Measurements from ENCODE around the gene FGF4. TPM values are rescaled to one million over a fixed set of nuclear protein-coding genes. Genes with fewer than 3 reads are reported as not detected.

The FGF4 gene
- total RNA-seq, 1 donor from 2014 or later, result not detected

GRCh38 chr11:69726019-69726418 lies 49.1 kb downstream of the FGF4 start:
- H3K4me1 Mint-ChIP-seq, result no peaks in the 10 kb centered on the region
- intact Hi-C loops (cut with micrococcal nuclease), result no loop called here
- ATAC-seq (ENCODE audit: low read depth), result no peak
- H3K36me3 Mint-ChIP-seq (ENCODE audit: low read depth), result no peaks in the 10 kb centered on the region
- H3K4me3 Mint-ChIP-seq, result no peak overlapping the region
- POLR2A ChIA-PET, result no interaction called here
- DNase-seq, result no peak
- peaks cover 67% of the 10 kb centered on the region for H3K27me3 Mint-ChIP-seq
- no peak for TF ChIP-seq CTCF (IDR thresholded peaks at IDR 0.05)
- H3K9me3 Mint-ChIP-seq, result no peaks in the 10 kb centered on the region
- CTCF ChIA-PET, result no interaction called here
- H3K27ac Mint-ChIP-seq, result no peak overlapping the region

GRCh38 chr11:69721745-69722144 lies 53.4 kb downstream of the FGF4 start:
- no peak for TF ChIP-seq CTCF (IDR thresholded peaks at IDR 0.05)
- intact Hi-C loops (cut with micrococcal nuclease), result no loop called here
- Mint-ChIP-seq H3K36me3 (ENCODE audit: low read depth) (no peaks in the 10 kb centered on the region), H3K4me1 (peaks cover 4% of the 10 kb centered on the region), H3K4me3 (no peak overlapping the region), H3K27ac (no peak overlapping the region), H3K9me3 (no peaks in the 10 kb centered on the region), H3K27me3 (peaks cover 64% of the 10 kb centered on the region)
- ChIA-PET CTCF (no interaction called here), POLR2A (no interaction called here)
- DNase-seq, result no peak
- ATAC-seq (ENCODE audit: low read depth), result no peak

- Mint-ChIP-seq H3K4me3 (no peak overlapping the region), H3K36me3 (ENCODE audit: low read depth) (no peaks in the 10 kb centered on the region), H3K4me1 (peaks cover 4% of the 10 kb centered on the region), H3K27ac (no peak overlapping the region), H3K9me3 (no peaks in the 10 kb centered on the region), H3K27me3 (peaks cover 61% of the 10 kb centered on the region)
- no peak for TF ChIP-seq CTCF (IDR thresholded peaks at IDR 0.05)
- ATAC-seq (ENCODE audit: low read depth), result no peak
- intact Hi-C loops (cut with micrococcal nuclease), result no loop called here
- DNase-seq, result no peak
- POLR2A ChIA-PET, result no interaction called here
- CTCF ChIA-PET, result no interaction called here
These were observed 54.0 kb downstream of the FGF4 start for GRCh38 chr11:69721106-69721505.

Other genes starting within 250 kb of the FGF4 start
- 7.5 and 10.5 TPM in 2 replicates for gene CCND1, start 134.2 kb downstream of the FGF4 start, total RNA-seq
- 46.3 and 52.5 TPM in 2 replicates for gene LTO1, start 100.0 kb downstream of the FGF4 start, total RNA-seq
- gene FGF19, start 71.3 kb downstream of the FGF4 start, total RNA-seq, result not detected in 2 replicates
- gene FGF3, start 44.1 kb upstream of the FGF4 start, total RNA-seq, result not detected in 2 replicates

Data from activated B cell treated with CpG ODN at 0.5 μM for 24 hours (primary cell).